Right lobe of liver (tissue), 4 donors: ENCODE measurements around the gene CCDC92.

Experiments
- CTCF ChIP-seq, 4 donors: fragments of 200-600 bp in 3 of 4; fragments of 450-650 bp in 1 of 4; IDR thresholded peaks; one replicate each; pipeline versions ENCODE4 v1.5.1 to v1.8.0; 2016 to 2022; ENCODE audit warnings: antibody characterized with exemption in 4 of 4, mild to moderate bottlenecking in 2 of 4
- POLR2A ChIP-seq: fragments of 450-650 bp; IDR thresholded peaks from one replicate; pipeline ENCODE4 v1.6.1; 2017; ENCODE audit warnings: antibody characterized with exemption, mild to moderate bottlenecking
- donor health status: DM: no; HTN: no; CAD: no.
- donor health status: DM: no; HTN: no; CAD: no.
- donor health status: DM: no; HTN: yes; CAD: no.

GRCh38 chr12:123982269-123982668 is 9.6 kb upstream of the CCDC92 start:
- TF ChIP-seq CTCF (IDR thresholded peaks at IDR 0.05): no peak
- no peak for TF ChIP-seq POLR2A
